Ovary (tissue), 9 donors: ENCODE measurements around the gene STK32A. TPM values are rescaled to one million over a fixed set of nuclear protein-coding genes. Genes with fewer than 3 reads are reported as not detected.

Experiments
- DNase-seq, 5 donors: peaks; one replicate each; pipeline ENCODE4 v3.0.0-alpha.2; 2019 to 2020
- H3K27ac ChIP-seq, 2 donors: fragments of 200-600 bp; one replicate each; pipeline versions ENCODE4 v1.5.1 to v1.8.0; 2019 to 2022
- H3K27me3 ChIP-seq: fragments of 200-600 bp; one replicate; pipeline ENCODE4 v1.8.0; 2022
- H3K36me3 ChIP-seq: fragments of 200-600 bp; sonication (generic); one replicate; pipeline ENCODE4 v1.5.1; 2019
- H3K4me1 ChIP-seq: one replicate; pipeline ENCODE4 v1.8.1; 2013; ENCODE audit warnings: mild to moderate bottlenecking, moderate library complexity; ENCODE audit not compliant: insufficient read depth
- H3K4me3 ChIP-seq: fragments of 200-600 bp; sonication (generic); one replicate; pipeline ENCODE4 v1.5.1; 2017
- H3K9me3 ChIP-seq, 2 donors: fragments of 200-600 bp in 1 of 2; sonication (generic) in 1 of 2; one replicate each; pipeline versions ENCODE4 v1.5.1 to v1.8.1; 2013 to 2019; ENCODE audit warnings: mild to moderate bottlenecking in 1 of 2, moderate library complexity in 1 of 2
- EP300 ChIP-seq: sonication (generic); formaldehyde crosslinking; IDR thresholded peaks from one replicate; pipeline ENCODE4 v1.6.1; 2017; ENCODE audit warnings: antibody characterized with exemption
- POLR2A ChIP-seq: fragments of 450-650 bp; IDR thresholded peaks from one replicate; pipeline ENCODE4 v1.6.1; 2017; ENCODE audit warnings: antibody characterized with exemption, mild to moderate bottlenecking, moderate library complexity
- WGBS, 3 donors: extraction: QIAGEN DNeasy Blood & Tissue Kit in 1 of 3; methylation state at CpG; one replicate each; pipeline versions ENCODE4 v1.1.5 to v1.1.7; 2013 to 2017; 5-methylcytosine and 5-hydroxymethylcytosine counted together
- intact Hi-C, 4 donors: fragments of 100-400 bp; cut with DNase I; formaldehyde crosslinking; loops; one replicate each; pipeline versions ENCODE4 v1.11.0 to v1.15.1; 2022 to 2023
- polyA plus RNA-seq, 2 donors: library from polyadenylated mRNA; stranded (reverse); fragments of 200-250 nt in 1 of 2; fragments of 350-450 nt in 1 of 2; fragmentation: Illumina TruSeq in 1 of 2; extraction: RNeasy Lipid Tissue Mini Kit (QIAGEN cat#74804) in 1 of 2; gene quantifications; one replicate each; pipeline ENCODE4 v1.2.3, GENCODE V29; 2013 to 2014
- total RNA-seq, 7 donors: library from RNA; depleted of rRNA in 2 of 7; stranded (reverse); fragments of >200 nt in 2 of 7; fragmentation: NEBNext Ultra II Directional in 3 of 7; extraction: Animal tissue kit (Norgen Biotek cat#: 25700) in 3 of 7; gene quantifications; one replicate each; pipeline versions ENCODE4 v1.1.0 to v1.2.4, GENCODE V29; 2016 to 2023
- TF ChIP-seq, protein P1 (sequence below), 3 donors: fragments of 450-650 bp in 2 of 3; fragments of 200-600 bp in 1 of 3; IDR thresholded peaks; one replicate each; pipeline versions ENCODE4 v1.5.1 to v1.8.0; 2016 to 2022; ENCODE audit warnings: antibody characterized with exemption in 3 of 3, mild to moderate bottlenecking in 1 of 3
- donor health status: DM: no; HTN: no; CAD: no; lungs with moderate emphysema.
- donor health status: DM: no; HTN: no; CAD: no.
- donor health status: Bipolar disorder and iron deficiency.
- donor health status: DM: yes; HTN: yes; CAD: no.
- donor health status: DM: no; HTN: no; CAD: no.
- donor health status: DM: yes; HTN: yes; CAD: no.

STK32A gene
- total and polyA plus RNA-seq, 9 donors, result 1.8 to 9.0 (median 6.4) TPM

DNA sequence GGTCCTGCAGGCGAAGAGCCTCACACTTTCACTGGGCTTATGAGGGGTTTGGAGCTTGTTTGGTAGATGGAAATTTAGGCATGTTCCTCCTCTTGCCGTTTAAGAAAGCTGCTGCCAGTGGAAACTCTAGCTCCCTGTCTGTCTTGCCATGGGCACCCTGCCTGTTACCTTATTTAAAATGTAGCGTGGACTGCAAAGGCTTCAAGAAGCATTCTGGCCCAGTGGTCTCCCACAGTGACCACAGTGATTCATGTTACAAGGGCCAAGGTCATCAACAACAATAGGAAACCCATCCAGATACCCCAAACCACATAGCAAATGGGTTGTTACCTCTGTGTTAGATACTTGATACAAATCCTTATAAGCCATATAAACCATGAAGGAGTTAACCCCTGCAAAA is 178.4 kb downstream of the STK32A start:
- 62 to 72% (median 63%) methylated on average over 3 of the region's 3 CpGs for WGBS, 3 donors
- Histone ChIP-seq H3K36me3 (no peaks in the 10 kb centered on the region), H3K4me3 (no peak overlapping the region), H3K27me3 (no peaks in the 10 kb centered on the region), H3K27ac (no peak overlapping the region), H3K9me3 (no peaks in the 10 kb centered on the region), H3K4me1 (peaks cover 25% of the 10 kb centered on the region)
- no peak for DNase-seq
- TF ChIP-seq, protein P1, sequence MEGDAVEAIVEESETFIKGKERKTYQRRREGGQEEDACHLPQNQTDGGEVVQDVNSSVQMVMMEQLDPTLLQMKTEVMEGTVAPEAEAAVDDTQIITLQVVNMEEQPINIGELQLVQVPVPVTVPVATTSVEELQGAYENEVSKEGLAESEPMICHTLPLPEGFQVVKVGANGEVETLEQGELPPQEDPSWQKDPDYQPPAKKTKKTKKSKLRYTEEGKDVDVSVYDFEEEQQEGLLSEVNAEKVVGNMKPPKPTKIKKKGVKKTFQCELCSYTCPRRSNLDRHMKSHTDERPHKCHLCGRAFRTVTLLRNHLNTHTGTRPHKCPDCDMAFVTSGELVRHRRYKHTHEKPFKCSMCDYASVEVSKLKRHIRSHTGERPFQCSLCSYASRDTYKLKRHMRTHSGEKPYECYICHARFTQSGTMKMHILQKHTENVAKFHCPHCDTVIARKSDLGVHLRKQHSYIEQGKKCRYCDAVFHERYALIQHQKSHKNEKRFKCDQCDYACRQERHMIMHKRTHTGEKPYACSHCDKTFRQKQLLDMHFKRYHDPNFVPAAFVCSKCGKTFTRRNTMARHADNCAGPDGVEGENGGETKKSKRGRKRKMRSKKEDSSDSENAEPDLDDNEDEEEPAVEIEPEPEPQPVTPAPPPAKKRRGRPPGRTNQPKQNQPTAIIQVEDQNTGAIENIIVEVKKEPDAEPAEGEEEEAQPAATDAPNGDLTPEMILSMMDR (IDR thresholded peaks at IDR 0.05), result no peak
- TF ChIP-seq POLR2A, result no peak
- TF ChIP-seq EP300, result no peak
- intact Hi-C loops, result loop anchor here in 1 of 4 donors (5.0 kb wide), 1 partner anchor 34 kb away; no protein-coding TSS in a partner anchor

DNA sequence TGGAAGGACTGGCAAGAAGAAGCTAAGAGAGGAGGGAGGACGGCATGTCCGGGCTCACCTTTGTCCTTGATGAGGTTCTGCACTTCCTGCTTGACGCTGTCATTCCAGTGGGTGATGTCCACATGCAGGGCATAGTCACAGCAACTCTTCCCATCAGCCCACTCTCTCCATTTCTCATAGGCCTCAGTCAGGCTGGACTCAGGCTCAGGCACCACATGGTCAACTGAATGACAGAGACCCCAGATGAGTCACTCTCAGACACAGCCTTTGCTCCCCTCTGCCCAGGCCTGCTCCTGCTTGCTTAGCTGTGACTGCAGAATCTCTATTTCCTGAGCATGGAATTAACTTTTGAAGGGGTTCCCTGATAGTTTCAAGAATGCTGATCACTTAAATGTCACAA is 180.8 kb downstream of the STK32A start:
- Histone ChIP-seq H3K4me1 (peaks cover 29% of the 10 kb centered on the region), H3K4me3 (no peak overlapping the region), H3K27me3 (no peaks in the 10 kb centered on the region), H3K36me3 (no peaks in the 10 kb centered on the region), H3K27ac (no peak overlapping the region), H3K9me3 (no peaks in the 10 kb centered on the region)
- intact Hi-C loops, result no loop called here
- TF ChIP-seq, protein P1 (IDR thresholded peaks at IDR 0.05), result no peak
- 82 to 90% (median 89%) methylated on average over 3 of the region's 3 CpGs for whole genome bisulfite sequencing, 3 donors
- no peak for DNase-seq

- intact Hi-C loops, result no loop called here
- H3K27me3 ChIP-seq, result no peaks in the 10 kb centered on the region
- WGBS, 3 donors, result 6 to 16% (median 8%) methylated on average over 5 of the region's 5 CpGs
- DNase-seq, result peak in 3 of 5 donors; percentile 51 to 56 (median 51)
- peaks cover 23% of the 10 kb centered on the region for H3K4me1 ChIP-seq
- H3K36me3 ChIP-seq, result no peaks in the 10 kb centered on the region
- H3K27ac ChIP-seq, result peak overlapping the region in 1 of 2 donors; percentile 50
- TF ChIP-seq POLR2A, result no peak
- TF ChIP-seq EP300, result peak; percentile 88
- no peak overlapping the region for H3K4me3 ChIP-seq
- H3K9me3 ChIP-seq, result no peaks in the 10 kb centered on the region
Observed at GRCh38 chr5:147417135-147417813, 182.4 kb downstream of the STK32A start.

- H3K4me3 ChIP-seq, result no peak overlapping the region
- H3K27me3 ChIP-seq, result no peaks in the 10 kb centered on the region
- WGBS, 3 donors, result 18 to 38% (median 31%) methylated on average over 2 of the region's 2 CpGs
- H3K36me3 ChIP-seq, result no peaks in the 10 kb centered on the region
- no peaks in the 10 kb centered on the region for H3K9me3 ChIP-seq
- peak overlapping the region in 1 of 2 donors; percentile 50 for H3K27ac ChIP-seq
- no peak for DNase-seq
- TF ChIP-seq, protein P1 (IDR thresholded peaks at IDR 0.05), result no peak
- no peak for TF ChIP-seq EP300
- no peak for TF ChIP-seq POLR2A
- intact Hi-C loops, result no loop called here
- H3K4me1 ChIP-seq, result peaks cover 22% of the 10 kb centered on the region
Observed at GRCh38 chr5:147418613-147419012, 183.8 kb downstream of the STK32A start.

DNA sequence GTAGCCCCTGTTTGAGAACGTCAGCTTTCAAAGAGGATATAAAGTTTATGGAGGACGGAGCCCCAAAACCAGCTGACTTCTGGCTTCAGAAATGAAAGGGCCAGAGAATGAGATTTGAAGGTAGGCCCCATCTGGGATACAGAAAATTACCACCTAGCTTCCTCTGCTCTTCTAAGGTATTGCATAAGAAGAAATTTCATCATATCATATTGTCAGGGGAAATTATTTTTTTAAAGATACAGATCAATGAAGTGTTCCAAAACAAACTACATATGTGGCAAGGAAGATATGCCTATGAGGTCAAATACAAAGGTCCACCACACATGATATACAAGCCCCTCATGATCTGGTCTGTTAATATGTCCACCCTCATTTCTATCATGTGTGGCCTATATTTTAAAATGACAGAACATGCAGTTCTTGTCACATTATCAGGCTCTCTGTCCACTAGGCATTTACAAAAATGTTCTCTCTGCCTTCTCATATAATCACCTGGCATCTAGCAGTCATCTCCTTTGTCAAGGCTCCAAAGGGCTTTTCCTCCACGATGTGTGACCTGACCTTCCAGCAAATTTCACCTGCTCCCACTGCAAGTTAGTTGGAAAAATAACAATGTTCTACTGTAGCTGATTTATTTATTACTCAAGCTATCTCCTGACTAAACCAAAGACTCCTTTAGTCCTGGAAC is 192.0 kb downstream of the STK32A start:
- TF ChIP-seq, protein P1 (IDR thresholded peaks at IDR 0.05), result no peak
- TF ChIP-seq POLR2A, result no peak
- TF ChIP-seq EP300, result no peak
- H3K9me3 ChIP-seq, result no peaks in the 10 kb centered on the region
- H3K27ac ChIP-seq, result no peak overlapping the region
- no peaks in the 10 kb centered on the region for H3K27me3 ChIP-seq
- DNase-seq, result no peak
- peaks cover 20% of the 10 kb centered on the region for H3K4me1 ChIP-seq
- 63 to 73% (median 67%) methylated on average over 3 of the region's 3 CpGs for WGBS, 3 donors
- no peak overlapping the region for H3K4me3 ChIP-seq
- intact Hi-C loops, result no loop called here
- H3K36me3 ChIP-seq, result no peaks in the 10 kb centered on the region
